ENCODE data around the gene DPH7. TPM values are rescaled to one million over a fixed set of nuclear protein-coding genes. Genes with fewer than 3 reads are reported as not detected.
"Not testable (repeated sequence)": the region's sequence is repeated elsewhere in the genome, so short reads cannot be mapped to it uniquely, and the experiment has no call there.

Gene DPH7
- total RNA-seq (2021; ENCODE audit: unreplicated experiment) (35.9 TPM), Bru-seq, nascent RNA (percentile 62 among the genes with signal in this experiment), BruChase-seq, experiment 1, labeled RNA remaining after a 2-hour chase (percentile 74 among the genes with signal in this experiment), BruChase-seq, experiment 2, labeled RNA remaining after a 6-hour chase (percentile 73 among the genes with signal in this experiment)
- polyA plus RNA-seq (2012; ENCODE audit: insufficient read length): 27.6 TPM
- long read RNA-seq, transcript DPH7-201 (9 exons, 1,847 nt): major isoform, 15 of 88 reads
- long read RNA-seq, partial matches to known transcripts: 2 of 88 reads
- long read RNA-seq, other reads (novel, unspliced or antisense): 71 of 88 reads

- ATAC-seq: peak; percentile 97
- peak within 1 kb of the TSS; percentile 79 for H3K27ac ChIP-seq (ENCODE audit: low read length)
- TF ChIP-seq CTCF (IDR thresholded peaks at IDR 0.05): peak; percentile 94
- TF ChIP-seq SIN3A (IDR thresholded peaks at IDR 0.05; ENCODE audit: borderline replicate concordance, insufficient read depth, low read depth, low read length): peak; percentile 61; the same call in 1 of the 2 replicates
- TF ChIP-seq, protein P1, sequence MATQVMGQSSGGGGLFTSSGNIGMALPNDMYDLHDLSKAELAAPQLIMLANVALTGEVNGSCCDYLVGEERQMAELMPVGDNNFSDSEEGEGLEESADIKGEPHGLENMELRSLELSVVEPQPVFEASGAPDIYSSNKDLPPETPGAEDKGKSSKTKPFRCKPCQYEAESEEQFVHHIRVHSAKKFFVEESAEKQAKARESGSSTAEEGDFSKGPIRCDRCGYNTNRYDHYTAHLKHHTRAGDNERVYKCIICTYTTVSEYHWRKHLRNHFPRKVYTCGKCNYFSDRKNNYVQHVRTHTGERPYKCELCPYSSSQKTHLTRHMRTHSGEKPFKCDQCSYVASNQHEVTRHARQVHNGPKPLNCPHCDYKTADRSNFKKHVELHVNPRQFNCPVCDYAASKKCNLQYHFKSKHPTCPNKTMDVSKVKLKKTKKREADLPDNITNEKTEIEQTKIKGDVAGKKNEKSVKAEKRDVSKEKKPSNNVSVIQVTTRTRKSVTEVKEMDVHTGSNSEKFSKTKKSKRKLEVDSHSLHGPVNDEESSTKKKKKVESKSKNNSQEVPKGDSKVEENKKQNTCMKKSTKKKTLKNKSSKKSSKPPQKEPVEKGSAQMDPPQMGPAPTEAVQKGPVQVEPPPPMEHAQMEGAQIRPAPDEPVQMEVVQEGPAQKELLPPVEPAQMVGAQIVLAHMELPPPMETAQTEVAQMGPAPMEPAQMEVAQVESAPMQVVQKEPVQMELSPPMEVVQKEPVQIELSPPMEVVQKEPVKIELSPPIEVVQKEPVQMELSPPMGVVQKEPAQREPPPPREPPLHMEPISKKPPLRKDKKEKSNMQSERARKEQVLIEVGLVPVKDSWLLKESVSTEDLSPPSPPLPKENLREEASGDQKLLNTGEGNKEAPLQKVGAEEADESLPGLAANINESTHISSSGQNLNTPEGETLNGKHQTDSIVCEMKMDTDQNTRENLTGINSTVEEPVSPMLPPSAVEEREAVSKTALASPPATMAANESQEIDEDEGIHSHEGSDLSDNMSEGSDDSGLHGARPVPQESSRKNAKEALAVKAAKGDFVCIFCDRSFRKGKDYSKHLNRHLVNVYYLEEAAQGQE (IDR thresholded peaks at IDR 0.05; ENCODE audit: insufficient read depth in 1 of 2, low read depth in 2 of 2, low read length in 1 of 2): no peak
- TF ChIP-seq TCF7L2 (IDR thresholded peaks at IDR 0.05; ENCODE audit: low read depth, low read length): no peak
- TF ChIP-seq POLR2AphosphoS5 (IDR thresholded peaks at IDR 0.05; ENCODE audit: low read depth, low read length): peak; percentile 68
- in situ Hi-C loops (cut with HindIII; ENCODE audit: low pct_unique_long_range_greater_than_20kb, low sequenced_read_pairs): no loop called here
- peak; percentile 13 for DNase-seq (ENCODE audit: low read depth, low spot score)
- peaks cover 3% of the 10 kb centered on the region; the same call in 1 of the 2 replicates for H3K4me1 ChIP-seq (ENCODE audit: control insufficient read depth, insufficient read depth, low read length)
- BruUV-seq (replicated peaks): no TSS peak
- H3K9me3 ChIP-seq (ENCODE audit: control insufficient read depth, insufficient read depth, low read depth, low read length): no peaks in the 10 kb centered on the region
- POLR2A ChIA-PET: no interaction called here
- no peaks in the 10 kb centered on the region for H3K27me3 ChIP-seq (ENCODE audit: control insufficient read depth, insufficient read depth, low read length)
- intact Hi-C loops (cut with micrococcal nuclease; ENCODE audit: unreplicated experiment): no loop called here
- CTCF ChIA-PET: interaction anchor here (0.7 kb wide), 1 partner anchor 10 kb away, joined by 6 read pairs; no protein-coding TSS in a partner anchor
- no peaks in the 10 kb centered on the region; the same call in 1 of the 2 replicates for H3K36me3 ChIP-seq (ENCODE audit: control insufficient read depth, insufficient read depth, low read length)
- H3K4me3 ChIP-seq (ENCODE audit: low read depth in 2 of 2, low read length in 2 of 2): peak within 1 kb of the TSS; percentile 70 to 74
Measured at GRCh38 chr9:137578518-137579258, at the start of gene DPH7. TSS of gene DPH7 (minus strand) at chr9:137578925. CDS start at chr9:137578777, 148 bp downstream.

DNA sequence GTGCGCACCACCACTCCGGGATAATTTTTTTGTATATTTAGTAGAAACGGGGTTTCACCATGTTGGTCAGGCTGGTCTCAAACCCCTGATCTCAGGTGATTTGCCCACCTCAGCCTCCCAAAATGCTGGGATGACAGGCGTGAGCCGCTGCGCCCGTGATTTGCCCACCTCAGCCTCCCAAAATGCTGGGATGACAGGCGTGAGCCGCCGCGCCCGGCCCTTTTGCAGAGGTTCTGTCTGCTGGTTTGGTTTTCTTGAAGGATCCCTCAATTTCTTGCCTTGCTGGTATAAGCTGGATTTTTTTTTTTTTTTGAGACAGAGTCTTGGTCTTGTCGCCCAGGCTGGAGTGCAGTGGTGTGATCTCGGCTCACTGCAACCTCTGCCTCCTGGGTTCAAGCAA, 48.7 kb upstream of the DPH7 start:
- POLR2A ChIA-PET: interaction anchor here (0.6 kb wide), 1 partner anchor 1331 kb away, joined by 4 read pairs; no protein-coding TSS in a partner anchor

More for the DNA sequence above, 48.7 kb upstream of the DPH7 start:
- BruUV-seq (replicated peaks); CTCF ChIA-PET; DNase-seq (ENCODE audit: low read depth, low spot score); H3K36me3 ChIP-seq (ENCODE audit: control insufficient read depth, insufficient read depth, low read length); intact Hi-C loops (cut with micrococcal nuclease; ENCODE audit: unreplicated experiment); H3K27ac ChIP-seq (ENCODE audit: low read length); H3K9me3 ChIP-seq (ENCODE audit: control insufficient read depth, insufficient read depth, low read depth, low read length); in situ Hi-C loops (cut with HindIII; ENCODE audit: low pct_unique_long_range_greater_than_20kb, low sequenced_read_pairs); H3K27me3 ChIP-seq (ENCODE audit: control insufficient read depth, insufficient read depth, low read length); H3K4me3 ChIP-seq (ENCODE audit: low read depth in 2 of 2, low read length in 2 of 2); ATAC-seq; H3K4me1 ChIP-seq (ENCODE audit: control insufficient read depth, insufficient read depth, low read length): not testable (repeated sequence)
